Neural cell (in vitro differentiated cells): ENCODE results near the gene RAB40B. TPM values are rescaled to one million over a fixed set of nuclear protein-coding genes. Genes with fewer than 3 reads are reported as not detected.

Source experiments
- H2AFZ ChIP-seq: fragments of 200-600, 300-800 bp; sonication (generic), shearing (Covaris generic); 2 replicates; pipeline ENCODE4 v1.6.0; 2014; ENCODE audit warnings: low read depth, mild to moderate bottlenecking, antibody characterized with exemption, low read length, moderate library complexity
- H3F3A ChIP-seq: fragments of 200-600 bp; shearing (Covaris generic); 2 replicates; pipeline ENCODE4 v1.6.1; 2016; ENCODE audit warnings: mild to moderate bottlenecking, moderate library complexity, mixed read lengths, antibody characterized with exemption, low read length; ENCODE audit not compliant: insufficient read depth, poor library complexity, severe bottlenecking
- H3K27ac ChIP-seq: fragments of 200-600, 300-800 bp; sonication (generic), shearing (Covaris generic); 2 replicates; pipeline ENCODE4 v1.5.1; 2014; ENCODE audit warnings: mild to moderate bottlenecking, low read length, moderate library complexity
- H3K27me3 ChIP-seq: fragments of 300-800, 200-600 bp; sonication (generic), shearing (Covaris generic); 2 replicates; pipeline ENCODE4 v1.6.0; 2014; ENCODE audit warnings: mild to moderate bottlenecking, low read depth, low read length, moderate library complexity; ENCODE audit not compliant: insufficient read depth
- H3K36me3 ChIP-seq: fragments of 300-800, 200-600 bp; sonication (generic), shearing (Covaris generic); 2 replicates; pipeline ENCODE4 v1.5.1; 2014; ENCODE audit warnings: mild to moderate bottlenecking, antibody characterized with exemption, low read length, moderate library complexity; ENCODE audit not compliant: insufficient read depth
- H3K4me2 ChIP-seq: fragments of 300-800, 200-600 bp; sonication (generic), shearing (Covaris generic); 2 replicates; pipeline ENCODE4 v1.6.0; 2014; ENCODE audit warnings: mild to moderate bottlenecking, low read length
- H3K4me3 ChIP-seq: fragments of 300-800, 200-600 bp; sonication (generic), shearing (Covaris generic); 2 replicates; pipeline ENCODE4 v1.5.1; 2014; ENCODE audit warnings: mild to moderate bottlenecking, low read length, moderate library complexity
- H3K79me2 ChIP-seq: fragments of 200-600 bp; shearing (Covaris generic); replicated peaks from 2 replicates; pipeline ENCODE4 v1.6.0; 2014; ENCODE audit warnings: mild to moderate bottlenecking, low read length, moderate library complexity; ENCODE audit not compliant: insufficient read depth
- H3K9ac ChIP-seq: fragments of 300-800, 200-600 bp; sonication (generic), shearing (Covaris generic); 2 replicates; pipeline ENCODE4 v1.6.1; 2016; ENCODE audit warnings: mild to moderate bottlenecking, low read length, mixed read lengths
- H3K9me2 ChIP-seq: fragments of 200-600 bp; shearing (Covaris generic); 2 replicates; pipeline ENCODE4 v1.6.1; 2016; ENCODE audit warnings: mild to moderate bottlenecking, low read length, mixed read lengths; ENCODE audit not compliant: insufficient read depth
- H3K9me3 ChIP-seq: fragments of 200-600, 300-800 bp; sonication (generic), shearing (Covaris generic); 2 replicates; pipeline ENCODE4 v1.6.1; 2016; ENCODE audit warnings: mild to moderate bottlenecking, mixed run types, low read length, moderate library complexity, mixed read lengths
- H4K20me1 ChIP-seq: fragments of 200-600 bp; shearing (Covaris generic); 2 replicates; pipeline ENCODE4 v1.6.1; 2016; ENCODE audit warnings: mild to moderate bottlenecking, mixed run types; ENCODE audit not compliant: insufficient read depth
- EP300 ChIP-seq: fragments of 450-650 bp; conservative IDR thresholded peaks from 2 replicates; pipeline ENCODE4 v1.6.1; 2014; ENCODE audit warnings: antibody characterized with exemption, mild to moderate bottlenecking, moderate library complexity; ENCODE audit not compliant: poor library complexity, severe bottlenecking
- EZH2 ChIP-seq: fragments of 200-600, 300-800 bp; shearing (Covaris generic), sonication (generic); IDR thresholded peaks from 2 replicates; pipeline ENCODE4 v1.6.1; 2014; ENCODE audit warnings: antibody characterized with exemption, low read length, borderline replicate concordance, mild to moderate bottlenecking; ENCODE audit not compliant: insufficient read depth, poor library complexity, severe bottlenecking
- MXI1 ChIP-seq: fragments of 450-650 bp; conservative IDR thresholded peaks from 2 replicates; pipeline ENCODE4 v1.6.1; 2014; ENCODE audit warnings: antibody characterized with exemption, mild to moderate bottlenecking; ENCODE audit not compliant: poor library complexity, severe bottlenecking
- POLR2AphosphoS5 ChIP-seq: IDR thresholded peaks from 2 replicates; pipeline ENCODE4 v1.6.1; 2012
- RAD21 ChIP-seq: fragments of 450-650 bp; conservative IDR thresholded peaks from 2 replicates; pipeline ENCODE4 v1.6.1; 2014; ENCODE audit warnings: antibody characterized with exemption, mild to moderate bottlenecking, moderate library complexity
- SMC3 ChIP-seq: fragments of 450-650 bp; conservative IDR thresholded peaks from 2 replicates; pipeline ENCODE4 v1.6.1; 2014; ENCODE audit warnings: antibody characterized with exemption, mild to moderate bottlenecking, moderate library complexity; ENCODE audit not compliant: poor library complexity
- TAF1 ChIP-seq: IDR thresholded peaks from 2 replicates; pipeline ENCODE4 v1.6.1; 2012; ENCODE audit warnings: low read depth
- polyA plus RNA-seq: library from polyadenylated mRNA; depleted of rRNA; stranded (reverse); fragments of >200 nt; gene quantifications from 2 replicates; pipeline ENCODE4 v1.2.3, GENCODE V29; 2014
- TF ChIP-seq, protein P1 (sequence below): fragments of 450-650 bp; IDR thresholded peaks from 2 replicates; pipeline ENCODE4 v1.5.1; 2014; ENCODE audit warnings: antibody characterized with exemption, mild to moderate bottlenecking, moderate library complexity; ENCODE audit not compliant: poor library complexity, severe bottlenecking
- TF ChIP-seq, protein P2 (sequence below): IDR thresholded peaks from 2 replicates; pipeline ENCODE4 v1.6.1; 2012; ENCODE audit warnings: borderline replicate concordance

The RAB40B gene
- polyA plus RNA-seq, 1 donor from 2014 or later = 37.2 TPM

DNA sequence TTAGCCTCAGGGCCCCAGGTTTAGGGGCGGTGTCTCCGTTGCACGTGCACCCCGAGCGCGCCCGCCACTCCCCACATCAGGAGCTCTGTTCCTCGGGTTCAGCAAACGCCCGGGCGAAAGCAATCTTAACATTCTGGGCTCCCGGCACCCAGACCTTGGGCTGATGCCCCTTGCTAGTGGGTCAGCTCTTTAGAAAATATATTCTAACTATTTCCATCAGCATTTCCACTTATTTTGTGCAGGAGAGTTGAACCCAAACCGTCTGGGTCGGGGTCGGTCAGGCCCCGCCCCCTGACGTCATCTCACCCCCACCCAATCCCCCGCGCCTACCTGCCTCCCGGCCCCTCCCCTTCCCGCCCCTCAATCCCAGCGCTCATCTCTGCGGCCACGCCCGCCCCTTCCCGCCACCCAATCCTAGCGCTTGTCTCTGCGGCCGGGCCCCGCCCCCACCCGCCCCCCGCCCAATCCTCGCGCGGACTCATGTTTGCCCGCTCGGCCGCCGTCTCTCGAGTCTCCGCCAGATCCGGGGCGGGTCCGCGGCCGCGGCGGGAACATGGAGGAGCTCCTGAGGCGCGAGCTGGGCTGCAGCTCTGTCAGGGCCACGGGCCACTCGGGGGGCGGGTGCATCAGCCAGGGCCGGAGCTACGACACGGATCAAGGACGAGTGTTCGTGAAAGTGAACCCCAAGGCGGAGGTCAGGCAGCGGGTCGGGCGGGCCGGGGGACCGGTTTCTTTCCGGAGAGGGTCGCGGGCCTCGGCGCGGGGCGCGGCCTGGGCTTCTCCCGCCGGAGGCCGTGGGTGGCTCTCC lies 17.9 kb upstream of the RAB40B start, which contains the start of gene FN3KRP:
TSS of gene FN3KRP (plus strand) at position 504 of the 808 bp plus-strand sequence. CDS start at position 554, 50 bp downstream.
- Histone ChIP-seq H3K27me3 (no peaks in the 10 kb centered on the region), H3K36me3 (no peaks in the 10 kb centered on the region), H2AFZ (peak within 1 kb of the TSS; percentile 88), H3K4me2 (peak within 1 kb of the TSS; percentile 76), H3K4me3 (peak within 1 kb of the TSS; percentile 92), H3K27ac (peak within 1 kb of the TSS; percentile 52), H3K79me2 (peaks cover 7% of the 10 kb centered on the region), H3K9me3 (no peaks in the 10 kb centered on the region), H3K9ac (peak within 1 kb of the TSS; percentile 66), H3F3A (no peaks in the 10 kb centered on the region), H3K9me2 (no peaks in the 10 kb centered on the region), H4K20me1 (no peaks in the 10 kb centered on the region)
- TF ChIP-seq EZH2 = no peak
- TF ChIP-seq SMC3 = peak; percentile 10
- peak; percentile 70 for TF ChIP-seq MXI1
- no peak for TF ChIP-seq RAD21
- no peak for TF ChIP-seq TAF1
- peak; percentile 85 for TF ChIP-seq POLR2AphosphoS5
- TF ChIP-seq EP300 = no peak
- TF ChIP-seq, protein P1, sequence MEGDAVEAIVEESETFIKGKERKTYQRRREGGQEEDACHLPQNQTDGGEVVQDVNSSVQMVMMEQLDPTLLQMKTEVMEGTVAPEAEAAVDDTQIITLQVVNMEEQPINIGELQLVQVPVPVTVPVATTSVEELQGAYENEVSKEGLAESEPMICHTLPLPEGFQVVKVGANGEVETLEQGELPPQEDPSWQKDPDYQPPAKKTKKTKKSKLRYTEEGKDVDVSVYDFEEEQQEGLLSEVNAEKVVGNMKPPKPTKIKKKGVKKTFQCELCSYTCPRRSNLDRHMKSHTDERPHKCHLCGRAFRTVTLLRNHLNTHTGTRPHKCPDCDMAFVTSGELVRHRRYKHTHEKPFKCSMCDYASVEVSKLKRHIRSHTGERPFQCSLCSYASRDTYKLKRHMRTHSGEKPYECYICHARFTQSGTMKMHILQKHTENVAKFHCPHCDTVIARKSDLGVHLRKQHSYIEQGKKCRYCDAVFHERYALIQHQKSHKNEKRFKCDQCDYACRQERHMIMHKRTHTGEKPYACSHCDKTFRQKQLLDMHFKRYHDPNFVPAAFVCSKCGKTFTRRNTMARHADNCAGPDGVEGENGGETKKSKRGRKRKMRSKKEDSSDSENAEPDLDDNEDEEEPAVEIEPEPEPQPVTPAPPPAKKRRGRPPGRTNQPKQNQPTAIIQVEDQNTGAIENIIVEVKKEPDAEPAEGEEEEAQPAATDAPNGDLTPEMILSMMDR = no peak
- TF ChIP-seq, protein P2, sequence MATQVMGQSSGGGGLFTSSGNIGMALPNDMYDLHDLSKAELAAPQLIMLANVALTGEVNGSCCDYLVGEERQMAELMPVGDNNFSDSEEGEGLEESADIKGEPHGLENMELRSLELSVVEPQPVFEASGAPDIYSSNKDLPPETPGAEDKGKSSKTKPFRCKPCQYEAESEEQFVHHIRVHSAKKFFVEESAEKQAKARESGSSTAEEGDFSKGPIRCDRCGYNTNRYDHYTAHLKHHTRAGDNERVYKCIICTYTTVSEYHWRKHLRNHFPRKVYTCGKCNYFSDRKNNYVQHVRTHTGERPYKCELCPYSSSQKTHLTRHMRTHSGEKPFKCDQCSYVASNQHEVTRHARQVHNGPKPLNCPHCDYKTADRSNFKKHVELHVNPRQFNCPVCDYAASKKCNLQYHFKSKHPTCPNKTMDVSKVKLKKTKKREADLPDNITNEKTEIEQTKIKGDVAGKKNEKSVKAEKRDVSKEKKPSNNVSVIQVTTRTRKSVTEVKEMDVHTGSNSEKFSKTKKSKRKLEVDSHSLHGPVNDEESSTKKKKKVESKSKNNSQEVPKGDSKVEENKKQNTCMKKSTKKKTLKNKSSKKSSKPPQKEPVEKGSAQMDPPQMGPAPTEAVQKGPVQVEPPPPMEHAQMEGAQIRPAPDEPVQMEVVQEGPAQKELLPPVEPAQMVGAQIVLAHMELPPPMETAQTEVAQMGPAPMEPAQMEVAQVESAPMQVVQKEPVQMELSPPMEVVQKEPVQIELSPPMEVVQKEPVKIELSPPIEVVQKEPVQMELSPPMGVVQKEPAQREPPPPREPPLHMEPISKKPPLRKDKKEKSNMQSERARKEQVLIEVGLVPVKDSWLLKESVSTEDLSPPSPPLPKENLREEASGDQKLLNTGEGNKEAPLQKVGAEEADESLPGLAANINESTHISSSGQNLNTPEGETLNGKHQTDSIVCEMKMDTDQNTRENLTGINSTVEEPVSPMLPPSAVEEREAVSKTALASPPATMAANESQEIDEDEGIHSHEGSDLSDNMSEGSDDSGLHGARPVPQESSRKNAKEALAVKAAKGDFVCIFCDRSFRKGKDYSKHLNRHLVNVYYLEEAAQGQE = no peak

DNA sequence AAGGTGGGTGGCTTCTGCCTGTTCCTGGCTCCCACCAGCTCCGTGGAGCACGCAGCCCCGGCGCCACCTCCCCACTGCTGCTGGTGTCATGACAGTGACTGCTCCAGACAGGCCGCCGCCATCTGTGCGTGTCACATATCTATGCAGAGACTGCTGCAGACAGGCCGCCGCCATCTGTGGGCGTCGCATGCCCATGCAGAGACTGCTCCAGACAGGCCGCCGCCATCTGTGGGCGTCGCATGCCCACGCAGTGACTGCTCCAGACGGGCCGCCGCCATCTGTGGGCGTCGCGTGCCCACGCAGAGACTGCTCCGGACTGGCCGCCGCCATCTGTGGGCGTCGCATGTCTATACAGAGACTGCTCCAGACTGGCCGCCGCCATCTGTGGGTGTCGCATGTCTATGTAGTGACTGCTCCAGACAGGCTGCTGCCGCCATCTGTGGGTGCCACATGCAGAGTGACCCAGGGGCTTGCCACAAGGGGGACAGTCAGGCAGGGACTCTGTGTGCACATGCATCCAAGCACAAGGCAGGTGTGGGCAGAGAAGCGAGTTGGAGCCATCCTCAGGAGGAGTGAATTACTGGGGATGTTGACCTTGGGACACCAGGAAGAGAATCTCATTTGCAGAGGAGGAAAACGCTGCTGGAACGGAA lies 14.7 kb upstream of the RAB40B start:
- Histone ChIP-seq H3K79me2 (peaks cover 7% of the 10 kb centered on the region), H3K4me2 (no peak overlapping the region), H3K27ac (no peak overlapping the region), H2AFZ (no peak overlapping the region), H3K27me3 (no peaks in the 10 kb centered on the region), H3K4me3 (no peak overlapping the region), H4K20me1 (no peaks in the 10 kb centered on the region), H3K36me3 (no peaks in the 10 kb centered on the region), H3K9me2 (no peaks in the 10 kb centered on the region), H3F3A (no peaks in the 10 kb centered on the region), H3K9ac (no peak overlapping the region), H3K9me3 (no peaks in the 10 kb centered on the region)
- TF ChIP-seq POLR2AphosphoS5 (no peak), MXI1 (no peak), TAF1 (no peak), SMC3 (no peak), RAD21 (no peak), EP300 (no peak)
